GM10248 (cell line): ENCODE results near the gene ISYNA1.

Experiments used
- CTCF ChIA-PET: fragments of 300-600 bp; sonication (Branson Sonifier 250); formaldehyde crosslinking; extraction: SDS; loops from one replicate; lab custom pipeline; 2021; ENCODE audit warnings: antibody characterized with exemption; lab: Yijun Ruan, JAX
- POLR2A ChIA-PET: fragments of 350-650 bp; sonication (Branson Sonifier 250); formaldehyde crosslinking; extraction: SDS; loops from one replicate; lab custom pipeline; 2020; ENCODE audit warnings: antibody characterized with exemption; lab: Yijun Ruan, JAX
- DNase-seq: peaks from one replicate; pipeline ENCODE4 v3.0.0; 2012; ENCODE audit errors: extremely low spot score
- CTCF ChIP-seq: IDR thresholded peaks from 2 replicates; pipeline ENCODE4 v1.5.1; 2012; ENCODE audit warnings: mild to moderate bottlenecking, low read depth; ENCODE audit errors: extremely low read depth, missing control alignments, control extremely low read depth

ISYNA1 gene

GRCh38 chr19:18388960-18389725 is 48.8 kb downstream of the ISYNA1 start:
- no peak for DNase-seq
- ChIA-PET POLR2A (interaction anchor here (1.7 to 2.2 kb wide), 2 partner anchors 13 to 108 kb away, joined by 4 to 14 read pairs; partner anchors contain the start of gene JUND), CTCF (interaction anchor here (0.8 to 23.3 kb wide), 25 partner anchors 9 to 457 kb away, joined by 3 to 380 read pairs (median 7); partner anchors contain the start of genes JUND, LRRC25, LSM4 and RAB3A)
- TF ChIP-seq CTCF = no peak

- peak; percentile 100 for TF ChIP-seq CTCF
- ChIA-PET CTCF (interaction anchor here (0.7 to 23.3 kb wide), 40 partner anchors 8 to 456 kb away, joined by 3 to 380 read pairs (median 4); partner anchors contain the start of genes JUND, LRRC25, LSM4 and RAB3A), POLR2A (interaction anchor here (0.7 to 2.2 kb wide), 3 partner anchors 14 to 107 kb away, joined by 3 to 14 read pairs (median 4); partner anchors contain the start of gene JUND)
- DNase-seq = peak; percentile 93
Measured at GRCh38 chr19:18388100-18388959, 49.6 kb downstream of the ISYNA1 start.

GRCh38 chr19:18386543-18387271 is 51.2 kb downstream of the ISYNA1 start:
- CTCF ChIA-PET = interaction anchor here (0.9 to 23.3 kb wide), 14 partner anchors 10 to 107 kb away, joined by 3 to 380 read pairs (median 10); partner anchors contain the start of genes JUND, LRRC25 and SSBP4
- DNase-seq = no peak
- POLR2A ChIA-PET = interaction anchor here (0.6 to 1.1 kb wide), 4 partner anchors 11 to 105 kb away, joined by 4 to 7 read pairs (median 4); partner anchors contain the start of gene JUND
- no peak for TF ChIP-seq CTCF

GRCh38 chr19:18385675-18386542 is 52.0 kb downstream of the ISYNA1 start, which contains the start of gene GDF15:
Gene GDF15, plus strand, starts transcription at chr19:18386158. Its CDS starts 32 bp downstream, at chr19:18386190.
- CTCF ChIA-PET = interaction anchor here (0.6 to 23.3 kb wide), 14 partner anchors 10 to 107 kb away, joined by 3 to 380 read pairs (median 5); partner anchors contain the start of genes JUND, LRRC25 and SSBP4
- peak; percentile 69 for DNase-seq
- POLR2A ChIA-PET = interaction anchor here (0.6 to 1.1 kb wide), 5 partner anchors 11 to 104 kb away, joined by 3 to 7 read pairs (median 4); partner anchors contain the start of gene JUND
- peak; percentile 66 for TF ChIP-seq CTCF

GRCh38 chr19:18385359-18385674 is 52.6 kb downstream of the ISYNA1 start:
- CTCF ChIA-PET = interaction anchor here (0.6 to 23.3 kb wide), 14 partner anchors 10 to 106 kb away, joined by 3 to 380 read pairs (median 5); partner anchors contain the start of genes JUND, LRRC25 and SSBP4
- POLR2A ChIA-PET = interaction anchor here (0.8 to 1.1 kb wide), 4 partner anchors 11 to 104 kb away, joined by 3 to 5 read pairs (median 4); partner anchors contain the start of gene JUND
- TF ChIP-seq CTCF = no peak
- no peak for DNase-seq
